ENCODE results near the gene ADRB2. TPM values are rescaled to one million over a fixed set of nuclear protein-coding genes. Genes with fewer than 3 reads are reported as not detected.
"Not testable (repeated sequence)": the region's sequence is repeated elsewhere in the genome, so short reads cannot be mapped to it uniquely, and the experiment has no call there.

The ADRB2 gene
- total RNA-seq, 1 donor from 2014 or later: 3.8 TPM

DNA sequence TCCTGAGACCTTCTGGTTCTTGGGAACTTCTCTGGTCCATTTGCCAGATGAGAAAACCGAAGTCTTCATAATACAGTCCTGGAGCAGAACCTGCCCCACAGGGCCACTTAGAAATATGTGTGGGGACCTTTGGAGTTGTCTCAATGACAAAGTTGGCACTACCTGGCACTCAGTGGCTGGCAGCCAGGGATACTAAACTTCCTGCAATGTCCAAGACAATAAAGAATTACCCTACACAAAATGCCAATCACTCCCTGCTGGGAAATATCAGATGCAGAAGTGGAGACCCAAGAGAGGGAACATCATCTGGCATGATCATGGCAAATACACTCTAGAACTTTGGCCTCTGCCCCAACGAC, 29.6 kb downstream of the ADRB2 start:
- no peak for DNase-seq

DNA sequence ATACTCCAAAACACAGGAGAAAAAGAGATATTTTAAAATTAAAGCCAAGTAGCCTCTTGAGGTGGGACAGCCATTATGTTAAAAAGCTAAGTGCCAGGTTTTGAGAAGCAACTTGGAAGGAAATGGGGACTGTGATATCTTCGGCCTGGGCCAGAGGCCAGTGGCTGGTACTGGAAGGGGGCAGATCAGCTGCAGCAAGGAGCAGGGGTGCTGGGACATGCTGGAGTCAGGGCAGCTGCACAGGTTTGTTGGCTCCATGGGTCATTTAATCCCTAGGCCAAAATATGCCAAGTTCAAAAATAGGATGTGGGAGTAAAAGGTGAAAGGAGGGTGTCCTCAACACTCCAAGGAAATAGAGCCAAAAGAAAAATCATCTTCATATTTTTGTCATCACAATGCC, 30.0 kb downstream of the ADRB2 start:
- no peak for DNase-seq

DNA sequence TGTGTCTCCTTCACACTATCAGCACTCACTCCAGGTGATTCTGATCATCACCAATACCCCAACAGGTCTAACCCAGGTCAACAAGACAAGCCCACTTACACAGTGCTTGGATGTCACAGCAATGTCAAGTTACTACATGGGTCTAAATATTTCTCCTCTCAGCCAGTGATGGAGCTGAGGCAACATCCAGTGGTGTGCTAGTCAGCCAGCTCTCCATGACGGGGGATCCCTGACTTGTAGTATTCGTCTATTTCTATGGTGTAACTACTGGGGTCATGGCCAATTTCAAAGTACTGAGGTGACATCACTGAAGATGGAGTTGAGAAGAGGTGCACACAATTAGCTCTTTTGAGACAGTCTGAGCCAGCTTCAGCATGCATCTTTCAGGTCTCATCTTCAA, 31.1 kb downstream of the ADRB2 start:
- DNase-seq: no peak

DNA sequence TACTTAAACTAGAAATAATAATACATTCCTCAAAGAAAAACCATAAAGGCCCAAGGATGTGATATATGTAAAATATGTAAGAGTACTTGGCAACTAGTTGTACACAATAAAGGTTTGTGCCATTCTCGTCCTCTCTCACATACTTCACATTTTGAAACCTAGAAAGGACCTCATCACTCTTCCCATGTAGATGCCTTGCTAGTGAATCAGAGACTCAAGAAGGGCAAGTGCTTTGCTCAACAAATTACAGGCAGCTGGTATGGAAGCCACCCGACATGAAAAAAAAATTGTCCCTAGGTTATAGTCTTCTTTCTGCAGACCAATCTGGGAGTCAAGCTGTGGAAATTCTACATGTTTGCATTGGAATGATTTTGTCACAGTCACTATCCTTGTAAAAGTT, 31.7 kb downstream of the ADRB2 start:
- DNase-seq: no peak

DNA sequence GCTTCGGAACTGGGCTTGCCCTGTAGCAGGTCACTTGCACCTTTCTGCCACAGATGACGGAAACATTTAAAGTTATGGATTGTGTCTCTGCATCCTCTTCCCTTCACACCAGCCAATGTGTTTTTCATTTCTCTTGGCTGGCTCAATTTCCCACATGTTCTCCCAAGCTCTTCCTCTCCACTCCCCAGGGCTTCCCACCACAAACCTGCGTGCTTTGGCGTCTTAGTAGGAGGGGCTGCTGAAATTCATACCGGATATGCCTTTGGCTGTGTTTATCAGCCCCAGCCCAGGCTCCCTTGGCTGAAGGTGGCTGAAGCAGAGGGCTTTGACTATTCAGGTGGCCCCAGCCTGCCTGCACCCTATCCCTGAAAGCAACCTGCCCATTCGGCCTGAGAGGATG, 32.1 kb downstream of the ADRB2 start:
- peak; percentile 12 for DNase-seq

DNA sequence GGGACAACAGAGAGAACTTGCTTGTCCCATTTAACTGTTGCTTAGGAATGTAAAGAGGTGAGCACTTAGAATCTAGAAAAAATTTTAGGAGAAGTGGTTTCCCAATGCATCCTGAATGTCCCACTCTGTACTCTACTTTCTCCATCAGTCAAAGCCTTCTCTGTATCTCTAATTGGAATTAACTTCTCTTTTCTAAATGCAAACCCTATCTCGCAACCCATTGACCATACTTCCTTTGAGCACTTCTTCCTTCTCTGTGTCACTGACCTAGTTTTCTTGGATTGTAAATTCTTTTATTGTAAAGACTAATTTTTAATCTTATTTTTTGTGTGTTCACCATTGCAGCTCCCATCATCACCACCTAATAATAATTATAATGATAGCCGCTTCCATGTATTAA, 33.3 kb downstream of the ADRB2 start:
- no peak for DNase-seq

DNA sequence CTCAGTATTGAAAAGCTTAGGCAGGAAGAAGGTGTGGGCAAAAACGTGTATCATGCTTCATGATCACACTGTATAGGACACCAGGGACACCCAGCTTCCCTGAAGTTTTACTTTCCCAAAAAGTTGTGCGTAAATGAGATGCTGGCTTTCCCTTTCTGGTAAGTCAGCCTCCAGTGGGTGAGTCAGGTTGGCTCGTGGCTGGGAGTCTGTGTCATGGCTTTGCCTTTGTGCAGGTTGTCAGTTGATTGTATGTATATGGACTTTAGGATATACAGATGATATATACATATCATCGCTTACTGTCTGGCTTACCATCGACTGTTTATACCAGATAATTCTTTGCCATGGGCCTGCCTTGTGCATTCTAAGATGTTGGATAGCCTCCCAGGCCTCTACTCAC, 34.2 kb downstream of the ADRB2 start:
- no peak for DNase-seq

DNA sequence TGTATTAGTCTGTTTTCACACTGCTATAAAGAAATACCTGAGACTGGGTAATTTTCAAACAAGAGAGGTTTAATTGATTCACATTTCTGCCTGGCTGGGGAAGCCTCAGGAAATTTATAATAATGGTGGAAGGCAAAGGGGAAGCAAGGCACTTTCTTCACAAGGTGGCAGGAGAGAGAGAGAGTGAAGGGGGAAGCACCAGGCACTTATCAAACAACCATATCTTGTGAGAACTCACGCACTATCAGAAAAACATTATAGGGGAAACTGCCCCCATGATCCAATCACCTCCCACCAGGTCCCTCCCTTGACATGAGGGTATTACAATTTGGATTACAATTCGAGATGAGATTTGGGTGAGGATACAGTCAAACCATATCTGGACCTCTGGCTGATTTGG, 34.7 kb downstream of the ADRB2 start:
- no peak for DNase-seq

DNA sequence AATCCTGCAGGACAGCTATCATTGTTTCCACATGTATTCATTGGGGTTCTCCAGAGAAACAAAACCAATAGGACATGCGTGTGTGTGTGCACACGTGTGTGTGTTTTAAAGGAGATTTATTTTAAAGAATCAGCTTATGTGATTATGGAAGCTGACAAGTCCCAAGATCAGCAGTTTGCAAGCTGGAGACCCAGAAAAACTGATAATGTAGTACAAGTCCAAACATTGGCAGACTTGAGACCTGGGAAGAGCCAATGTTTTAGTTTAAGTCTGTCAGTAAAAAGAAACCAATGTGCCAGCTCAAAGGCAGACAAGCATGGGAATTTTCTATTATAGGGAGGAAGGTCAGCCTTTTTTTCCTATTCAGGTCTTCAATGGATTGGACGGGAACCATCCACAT, 35.3 kb downstream of the ADRB2 start:
- DNase-seq: no peak

DNA sequence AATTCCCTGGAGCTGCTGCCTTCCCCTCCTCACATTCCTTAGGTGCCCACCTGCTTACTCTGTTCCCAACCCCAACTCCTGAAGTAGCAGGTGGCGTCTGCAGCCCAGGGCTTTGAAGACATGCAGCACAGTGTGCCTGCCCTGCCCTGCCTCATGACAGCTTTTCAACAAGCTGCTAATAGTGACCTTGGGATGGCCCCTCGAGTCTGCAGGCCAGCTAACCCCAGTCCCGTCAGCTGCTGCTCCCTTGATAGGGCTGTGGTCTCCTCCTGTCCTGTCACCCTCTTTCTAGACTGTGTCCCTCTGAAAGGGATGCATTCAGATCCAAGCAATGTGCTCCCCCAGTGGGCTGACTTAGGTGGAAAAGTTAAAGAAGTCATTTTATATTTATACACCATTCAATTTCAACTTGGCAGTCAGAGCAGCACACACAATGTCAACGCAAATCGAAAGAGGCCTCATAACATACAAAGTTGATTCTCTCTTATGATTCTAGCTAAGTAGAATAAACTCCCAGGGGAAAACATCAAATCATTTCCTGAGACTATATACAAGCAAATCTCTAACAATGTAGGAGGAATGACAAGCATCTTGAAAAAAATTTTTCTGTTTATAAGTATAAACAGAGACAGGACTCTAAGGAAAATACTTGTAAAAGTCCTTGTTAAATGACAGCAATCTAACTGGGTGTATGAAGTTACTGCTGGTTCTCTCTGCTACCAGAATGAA, 37.9 kb downstream of the ADRB2 start:
- no peak for DNase-seq

DNA sequence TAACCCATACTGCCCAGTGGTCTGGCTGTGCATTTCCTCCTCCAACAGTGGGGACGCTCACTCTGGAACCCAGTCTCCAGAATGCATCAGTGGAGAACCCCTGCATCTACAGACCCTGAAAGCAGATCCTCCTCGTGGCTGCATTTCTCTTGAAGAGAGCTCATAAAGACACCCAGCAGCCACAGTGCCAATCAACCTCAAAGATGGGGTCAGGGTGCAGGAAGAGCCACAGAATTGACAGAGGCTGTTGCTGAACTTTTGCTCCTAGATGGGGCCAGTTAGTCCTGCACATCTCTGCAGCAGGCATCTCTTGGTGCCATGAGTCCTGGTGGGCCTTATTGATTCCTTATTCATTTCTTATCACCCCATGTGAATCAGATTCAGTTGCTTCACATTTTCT, 39.6 kb downstream of the ADRB2 start:
- DNase-seq: no peak

DNA sequence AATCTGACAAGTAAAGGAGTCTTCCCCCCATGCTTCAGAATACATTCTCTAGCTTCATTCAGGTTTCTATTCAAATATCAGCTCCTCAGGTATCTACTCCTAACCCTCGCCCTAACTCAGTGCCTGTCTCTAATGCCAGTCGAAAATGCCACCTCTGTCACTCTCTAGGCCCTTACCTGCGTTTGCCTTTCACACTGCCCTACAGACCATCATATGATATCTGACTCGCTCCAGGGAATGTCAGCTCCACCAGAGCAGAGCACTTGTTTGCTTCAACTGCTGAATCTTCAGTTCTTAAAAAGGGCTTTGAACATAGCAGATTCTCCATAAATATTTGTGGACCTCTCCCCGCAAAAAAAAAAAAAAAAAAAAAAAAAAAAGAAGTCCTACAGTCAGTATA, 46.7 kb downstream of the ADRB2 start:
- no peak for DNase-seq

DNA sequence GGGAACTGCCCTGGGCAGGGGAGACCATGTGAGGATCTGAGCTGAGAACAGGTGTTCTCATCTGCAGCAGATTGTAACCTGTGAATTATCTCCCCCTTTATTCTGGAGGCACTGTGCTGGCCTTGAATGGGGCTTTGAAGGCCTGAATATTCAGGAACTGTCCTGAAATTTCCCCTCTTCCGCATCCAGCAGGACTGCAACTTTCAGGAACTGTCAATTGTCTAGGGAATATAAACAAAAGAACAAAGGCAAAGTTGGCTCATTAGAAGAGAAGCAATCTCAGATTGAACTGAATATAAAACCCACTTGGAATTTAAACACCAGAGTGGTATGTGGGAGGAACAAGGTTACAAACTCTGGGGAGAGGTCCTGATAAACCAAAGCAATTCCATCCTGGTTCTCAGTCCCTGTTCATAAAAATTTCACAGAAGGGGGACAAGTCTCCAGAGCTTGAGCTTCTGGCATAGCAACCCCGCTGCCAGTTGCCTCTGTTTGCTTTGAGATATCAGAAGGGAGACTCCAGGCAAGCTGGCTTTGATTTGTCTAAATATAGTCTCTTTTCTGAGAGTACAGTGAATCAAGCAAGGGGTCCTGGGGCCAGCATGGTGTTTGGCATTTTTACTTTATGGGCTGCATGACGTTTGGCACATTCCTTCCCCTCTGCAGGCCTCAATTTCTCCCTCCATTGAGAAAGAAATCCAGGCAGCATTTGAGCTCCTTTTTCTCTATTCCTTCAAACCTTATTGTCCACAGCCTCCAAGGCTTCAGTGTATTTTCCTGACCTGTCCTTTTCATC, 47.5 kb downstream of the ADRB2 start:
- DNase-seq: no peak

DNA sequence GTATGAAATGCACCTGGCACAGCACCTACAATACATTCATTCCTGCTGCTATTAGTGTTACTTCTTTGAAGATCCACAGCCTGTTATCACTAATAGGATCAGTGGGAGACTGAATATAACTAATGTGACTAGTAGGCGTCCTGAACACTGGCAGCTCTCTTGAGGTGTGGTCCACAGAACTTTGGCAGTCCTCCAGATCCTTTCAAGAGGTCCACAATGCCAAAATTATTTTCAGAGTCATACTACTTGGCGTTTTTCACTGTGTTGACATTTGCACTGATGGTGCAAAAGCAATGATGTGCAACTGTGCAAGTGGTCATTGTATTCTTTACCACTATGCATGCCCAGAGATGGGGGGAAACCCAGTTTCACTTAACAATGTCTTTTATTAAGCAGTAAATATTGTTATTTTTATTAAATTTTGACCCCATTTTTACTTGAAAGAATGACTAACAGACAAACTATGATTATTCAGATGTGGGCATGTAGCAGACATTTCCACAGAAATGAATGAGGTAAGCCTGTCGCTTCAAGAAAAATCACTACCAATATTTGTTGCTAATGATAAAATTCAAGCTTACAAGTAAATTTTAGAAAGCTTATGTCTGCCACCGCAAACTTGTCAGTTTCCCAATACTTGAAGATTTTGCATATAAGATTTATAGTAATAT, 48.9 kb downstream of the ADRB2 start:
- DNase-seq: no peak

DNA sequence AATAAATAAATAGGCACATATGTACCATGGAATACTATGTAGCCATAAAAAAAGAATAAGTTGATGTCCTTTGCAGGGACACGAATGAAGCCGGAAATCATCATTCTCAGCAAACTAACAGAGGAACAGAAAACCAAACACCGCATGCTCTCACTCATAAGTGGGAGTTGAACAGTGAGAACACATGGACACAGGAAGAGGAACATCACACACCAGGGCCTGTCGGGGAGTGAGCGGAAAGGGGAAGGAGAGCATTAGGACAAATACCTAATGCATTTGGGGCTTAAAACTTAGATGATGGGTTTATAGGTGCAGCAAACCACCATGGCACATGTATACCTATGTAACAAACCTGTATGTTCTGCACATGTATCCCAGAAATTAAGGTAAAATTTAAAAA, 51.0 kb downstream of the ADRB2 start:
- not testable (repeated sequence) for DNase-seq

Other genes with a start within 250 kb of the ADRB2 start
- not detected for gene HTR4, start 172.1 kb upstream of the ADRB2 start, total RNA-seq
- 4.4 TPM for gene SH3TC2, start 236.5 kb downstream of the ADRB2 start, total RNA-seq

Data from skin of body (tissue), 2 donors.